SJSA1 (cell line): ENCODE data around the gene ARMC5. TPM values are rescaled to one million over a fixed set of nuclear protein-coding genes. Genes with fewer than 3 reads are reported as not detected.
A peak's percentile ranks its signal among the peaks of the same experiment; 100 is the strongest.
"Not testable (repeated sequence)": the region's sequence is repeated elsewhere in the genome, so short reads cannot be mapped to it uniquely, and the experiment has no call there.

Experiments used
- DNase-seq, 2 experiments: peaks; one replicate each; pipeline ENCODE4 v3.0.0-alpha.2; 2015 to 2020; ENCODE audit warnings: low spot score in 2 of 2, low read depth in 1 of 2
- H3K27ac ChIP-seq: fragments of 250-450 bp; sonication (Bioruptor Pico); 2 replicates; pipeline ENCODE4 v1.5.1; 2020; ENCODE audit warnings: mild to moderate bottlenecking, moderate library complexity
- H3K27me3 ChIP-seq: fragments of 250-450 bp; sonication (Bioruptor Pico); replicated peaks from 2 replicates; pipeline ENCODE4 v1.5.1; 2020; ENCODE audit warnings: mild to moderate bottlenecking, moderate library complexity
- H3K36me3 ChIP-seq: fragments of 250-450 bp; sonication (Bioruptor Pico); 2 replicates; pipeline ENCODE4 v1.5.1; 2020; ENCODE audit warnings: mild to moderate bottlenecking
- H3K4me1 ChIP-seq: fragments of 250-450 bp; sonication (Bioruptor Pico); replicated peaks from 2 replicates; pipeline ENCODE4 v1.6.1; 2021; ENCODE audit warnings: mild to moderate bottlenecking
- H3K4me3 ChIP-seq: fragments of 250-450 bp; sonication (Bioruptor Pico); 2 replicates; pipeline ENCODE4 v1.5.1; 2020; ENCODE audit warnings: mild to moderate bottlenecking
- H3K9me3 ChIP-seq: fragments of 250-450 bp; sonication (Bioruptor Pico); replicated peaks from 2 replicates; pipeline ENCODE4 v1.5.1; 2020; ENCODE audit warnings: mild to moderate bottlenecking
- total RNA-seq: library from RNA; depleted of rRNA; stranded (reverse); fragments of >200 nt; shearing (Covaris generic); gene quantifications from 2 replicates; pipeline ENCODE4 v1.2.3, GENCODE V29; 2014

ARMC5 gene
- total RNA-seq, 1 experiment from 2014 or later = 11.6 TPM

- Histone ChIP-seq H3K36me3 (no peaks in the 10 kb centered on the region), H3K4me3 (peak overlapping the region; percentile 53), H3K9me3 (no peaks in the 10 kb centered on the region), H3K27ac (no peak overlapping the region), H3K27me3 (peaks cover 3% of the 10 kb centered on the region; the same call in 1 of the 2 replicates), H3K4me1 (peaks cover 5% of the 10 kb centered on the region; the same call in 1 of the 2 replicates)
- DNase-seq = no peak
These were observed 17.3 kb upstream of the ARMC5 start for GRCh38 chr16:31441956-31442355.

- not testable (repeated sequence) for H3K27me3 ChIP-seq, H3K36me3 ChIP-seq
These were observed 13.4 kb upstream of the ARMC5 start for GRCh38 chr16:31445931-31446330.

GRCh38 chr16:31451201-31451600, 8.1 kb upstream of the ARMC5 start:
- H3K27ac ChIP-seq = no peak overlapping the region
- DNase-seq = no peak
- 0 out of 2 replicates have a peak, but pooled peaks cover 5% of the 10 kb centered on the region for H3K36me3 ChIP-seq

More at GRCh38 chr16:31445931-31446330, 13.4 kb upstream of the ARMC5 start:
- H3K4me3 ChIP-seq, H3K9me3 ChIP-seq, H3K27ac ChIP-seq, DNase-seq, H3K4me1 ChIP-seq: not testable (repeated sequence)

DNA sequence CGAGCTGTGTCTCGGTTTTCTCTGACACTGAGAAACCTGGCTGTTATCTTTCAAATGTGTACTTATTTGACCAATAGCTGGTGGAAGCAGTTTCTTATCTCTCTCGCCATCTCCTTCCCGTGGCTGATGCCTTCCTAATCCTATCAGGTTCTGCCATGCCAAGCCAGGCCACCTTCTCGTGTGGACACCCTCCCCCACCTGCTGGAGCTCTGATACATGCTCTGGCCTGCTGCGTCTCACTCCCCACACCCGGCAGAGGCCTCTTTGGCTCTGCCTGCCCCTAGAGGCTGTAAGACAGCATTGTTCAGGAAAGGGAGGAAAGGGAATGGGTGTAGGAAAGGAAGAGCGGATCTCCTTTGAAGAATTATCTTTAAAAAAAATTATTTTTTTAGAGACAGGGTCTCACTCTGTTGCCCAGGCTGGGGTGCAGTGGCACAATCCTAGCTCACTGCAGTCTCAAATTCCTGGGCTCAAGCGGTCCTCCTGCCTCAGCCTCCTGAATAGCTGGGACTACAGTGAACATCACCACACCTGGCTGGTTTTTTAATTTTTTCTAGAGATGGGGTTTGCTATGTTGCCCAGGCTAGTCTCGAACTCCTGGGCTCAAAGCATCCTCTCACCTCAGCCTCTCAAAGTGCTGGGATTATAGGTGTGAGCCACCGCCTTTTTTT, 7.5 kb upstream of the ARMC5 start:
- Histone ChIP-seq H3K4me3 (no peak overlapping the region), H3K27ac (peak overlapping the region; percentile 67), H3K36me3 (peaks cover 7% of the 10 kb centered on the region; the same call in 1 of the 2 replicates), H3K4me1 (peaks cover 23% of the 10 kb centered on the region), H3K27me3 (no peaks in the 10 kb centered on the region), H3K9me3 (no peaks in the 10 kb centered on the region)
- DNase-seq = peak; percentile 55 to 74

More at GRCh38 chr16:31451201-31451600, 8.1 kb upstream of the ARMC5 start:
- Histone ChIP-seq H3K27me3 (0 out of 2 replicates have a peak, but pooled peaks cover 2% of the 10 kb centered on the region), H3K9me3 (no peaks in the 10 kb centered on the region), H3K4me1 (peaks cover 23% of the 10 kb centered on the region), H3K4me3 (no peak overlapping the region)

DNA sequence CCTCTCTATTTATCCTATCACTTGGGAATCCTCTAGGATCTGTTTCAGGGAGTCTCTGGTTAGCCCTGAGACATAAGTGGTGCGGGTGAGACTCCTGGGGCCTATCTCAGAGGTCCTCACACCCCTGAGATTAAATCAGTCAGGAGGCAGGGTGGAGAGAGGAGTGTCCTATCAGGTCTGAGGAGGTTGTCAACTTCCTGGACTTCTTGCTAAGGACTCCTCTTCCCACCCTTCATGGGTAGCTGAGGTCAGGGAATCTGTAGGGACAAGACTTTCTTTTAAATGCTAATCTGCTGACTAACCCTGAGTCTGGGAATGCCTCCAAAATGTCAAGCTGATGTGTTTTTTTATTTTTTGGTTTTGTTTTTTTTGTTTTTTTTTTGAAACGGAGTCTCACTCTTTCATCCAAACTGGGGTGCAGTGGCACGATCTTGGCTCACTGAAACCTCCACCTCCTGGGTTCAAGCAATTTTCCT, 6.6 kb upstream of the ARMC5 start:
- Histone ChIP-seq H3K4me3 (no peak overlapping the region), H3K9me3 (no peaks in the 10 kb centered on the region), H3K4me1 (peaks cover 29% of the 10 kb centered on the region), H3K27me3 (no peaks in the 10 kb centered on the region), H3K36me3 (peaks cover 13% of the 10 kb centered on the region), H3K27ac (peak overlapping the region; percentile 67)
- peak; percentile 74 to 82 for DNase-seq

DNA sequence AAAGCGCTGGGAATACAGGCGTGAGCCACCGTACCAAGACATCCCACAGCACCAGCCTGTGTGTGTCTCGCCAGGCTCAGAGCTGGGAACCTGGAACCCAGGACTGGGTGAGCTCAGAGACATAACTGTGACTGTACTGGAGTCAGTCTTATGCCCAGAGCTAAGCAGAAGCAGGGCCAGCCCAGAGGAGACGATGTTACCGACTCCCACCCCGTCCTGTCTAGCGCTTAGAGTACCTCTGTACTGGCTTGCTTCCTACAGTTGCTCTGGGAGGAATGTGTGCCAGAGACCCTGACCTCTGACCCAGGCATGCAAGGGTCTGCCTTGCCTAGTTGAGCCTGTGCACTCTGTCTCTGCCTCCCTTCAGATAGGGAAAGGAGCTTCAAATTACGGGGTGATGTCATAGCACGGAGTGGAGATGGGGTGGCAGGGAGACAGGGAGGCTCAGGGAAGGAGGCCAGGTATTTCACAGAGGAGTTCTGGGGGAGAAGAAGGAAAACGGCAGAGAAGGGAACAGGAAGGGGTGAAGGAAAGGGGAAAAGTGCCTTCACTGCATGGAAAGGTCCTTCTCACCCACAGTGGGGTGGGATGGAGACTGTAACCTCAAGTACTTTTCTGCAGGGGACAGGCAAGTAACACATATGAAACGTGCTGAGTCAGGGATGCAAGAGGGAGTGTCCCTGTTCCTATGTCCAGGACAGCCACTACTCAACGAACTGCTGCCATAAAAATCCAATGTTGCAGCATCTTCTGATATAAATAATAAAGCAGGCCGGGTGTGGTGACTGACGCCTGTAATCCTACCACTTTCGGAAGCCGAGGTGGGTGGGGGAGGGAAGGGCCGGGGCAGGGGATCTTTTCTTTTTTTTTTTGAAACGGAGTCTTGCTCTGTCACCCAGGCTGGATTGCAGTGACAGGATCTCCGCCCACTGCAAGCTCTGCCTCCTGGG, 5.8 kb upstream of the ARMC5 start:
- no peak for DNase-seq
- Histone ChIP-seq H3K9me3 (no peaks in the 10 kb centered on the region), H3K4me3 (no peak overlapping the region), H3K27me3 (no peaks in the 10 kb centered on the region), H3K27ac (peak overlapping the region; percentile 67; the same call in 1 of the 2 replicates), H3K36me3 (peaks cover 14% of the 10 kb centered on the region), H3K4me1 (peaks cover 36% of the 10 kb centered on the region)

DNA sequence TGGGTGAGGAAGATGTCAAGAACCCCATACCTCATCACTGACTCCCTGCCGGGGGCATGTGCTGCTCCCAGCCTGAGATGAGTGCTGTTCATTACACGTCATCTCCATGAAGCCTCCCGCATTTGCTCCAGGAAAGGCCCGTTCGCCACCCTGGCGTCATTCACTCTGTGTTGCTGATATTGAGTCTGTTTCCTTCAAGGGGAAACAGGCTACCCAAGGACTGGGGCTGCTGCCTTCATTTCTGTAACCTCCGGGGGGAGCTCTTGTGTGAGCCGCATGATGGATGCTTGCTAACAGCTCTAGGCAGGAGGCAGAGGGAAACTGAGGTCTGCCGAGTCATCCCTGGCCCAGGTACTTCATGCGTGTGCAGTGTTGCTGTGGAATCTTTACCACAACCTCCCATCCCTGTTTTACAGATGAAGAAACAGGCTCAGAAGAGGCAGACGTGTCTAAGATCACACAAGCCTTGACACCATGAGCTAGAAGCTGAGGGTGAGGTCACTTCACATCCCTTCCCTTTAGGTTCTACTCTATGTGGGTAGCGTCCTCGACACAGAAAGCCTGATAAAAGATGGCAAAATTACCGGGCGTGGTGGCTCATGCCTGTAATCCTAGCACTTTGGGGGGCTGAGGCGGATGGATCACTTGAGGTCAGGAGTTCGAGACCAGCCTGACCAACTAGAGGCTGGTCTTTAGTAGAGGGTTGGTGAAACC, 3.5 kb upstream of the ARMC5 start:
- Histone ChIP-seq H3K4me1 (peaks cover 42% of the 10 kb centered on the region), H3K4me3 (no peak overlapping the region), H3K9me3 (no peaks in the 10 kb centered on the region), H3K27me3 (no peaks in the 10 kb centered on the region), H3K27ac (no peak overlapping the region), H3K36me3 (peaks cover 16% of the 10 kb centered on the region)
- DNase-seq = no peak

- DNase-seq = no peak
- Histone ChIP-seq H3K4me1 (peaks cover 37% of the 10 kb centered on the region), H3K36me3 (peaks cover 17% of the 10 kb centered on the region), H3K9me3 (no peaks in the 10 kb centered on the region), H3K27ac (no peak overlapping the region), H3K4me3 (no peak overlapping the region), H3K27me3 (no peaks in the 10 kb centered on the region)
These were observed 2.3 kb upstream of the ARMC5 start for GRCh38 chr16:31456988-31457360.

DNA sequence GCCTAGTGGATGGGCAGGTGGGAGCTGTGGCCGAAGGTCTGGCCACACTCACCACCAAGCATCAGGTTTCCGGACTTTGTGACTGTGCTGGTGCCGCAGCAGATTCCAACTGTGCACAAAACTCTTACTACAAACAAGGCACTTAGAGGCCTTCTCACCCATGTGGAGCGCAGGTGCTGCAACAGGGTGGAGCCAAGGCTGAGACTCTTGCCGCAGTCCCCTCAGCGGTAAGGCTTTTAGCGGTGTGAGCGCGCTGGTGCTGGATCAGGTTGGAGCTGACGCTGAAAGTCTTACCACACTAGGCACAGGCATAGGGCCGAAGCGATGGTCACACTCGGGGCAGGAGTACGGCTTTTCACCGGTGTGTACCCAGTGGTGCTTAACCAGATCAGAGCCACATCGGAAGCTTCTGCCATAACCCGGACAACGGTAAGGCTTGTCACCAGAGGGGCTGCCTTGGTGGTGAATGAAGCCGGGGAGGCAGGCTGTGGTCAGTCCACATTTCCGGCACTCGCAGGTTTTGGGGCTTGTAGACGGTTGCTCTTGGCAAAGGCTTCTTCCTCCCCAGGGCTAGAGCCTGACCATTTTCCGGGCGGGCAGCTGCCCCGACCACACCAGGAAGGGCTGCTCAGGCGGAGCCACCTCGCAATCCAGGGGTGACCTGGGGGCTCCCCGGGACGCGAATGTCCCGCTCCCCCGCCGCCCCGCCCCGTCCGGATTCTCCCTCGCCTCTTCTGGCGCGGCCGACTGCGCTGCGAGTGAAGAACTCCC, 1.0 kb upstream of the ARMC5 start:
- Histone ChIP-seq H3K27ac (peak overlapping the region; percentile 100), H3K9me3 (no peaks in the 10 kb centered on the region), H3K4me1 (peaks cover 24% of the 10 kb centered on the region), H3K27me3 (no peaks in the 10 kb centered on the region), H3K36me3 (peaks cover 23% of the 10 kb centered on the region), H3K4me3 (peak overlapping the region; percentile 84)
- DNase-seq = peak in 1 of 2 experiments; percentile 49

GRCh38 chr16:31459687-31460581, 633 bp downstream of the ARMC5 start:
- Histone ChIP-seq H3K27ac (peak overlapping the region; percentile 100), H3K4me1 (peaks cover 20% of the 10 kb centered on the region), H3K36me3 (peaks cover 25% of the 10 kb centered on the region), H3K27me3 (no peaks in the 10 kb centered on the region), H3K4me3 (peak overlapping the region; percentile 84), H3K9me3 (no peaks in the 10 kb centered on the region)
- peak; percentile 99 to 100 for DNase-seq

DNA sequence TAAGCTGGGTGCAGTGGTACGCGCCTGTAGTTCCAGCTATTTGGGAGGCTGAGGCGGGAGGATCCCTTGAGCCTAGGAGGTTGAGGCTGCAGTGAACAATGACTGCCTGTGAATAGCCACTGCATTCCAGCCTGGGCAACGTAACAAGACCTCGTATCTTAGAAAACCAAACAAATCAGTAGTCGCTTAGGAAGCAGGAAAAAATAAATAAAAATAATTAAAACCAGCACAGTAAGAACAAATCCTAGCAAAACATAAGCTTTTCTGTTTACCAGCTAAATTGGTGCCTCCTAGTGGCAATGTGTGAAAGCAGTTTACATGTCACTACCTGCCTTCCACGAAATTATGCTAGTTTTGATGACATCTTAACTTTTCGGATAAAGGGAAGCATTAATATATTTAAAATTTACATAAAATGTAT, 1.3 kb downstream of the ARMC5 start:
- peak; percentile 68 to 70 for DNase-seq
- Histone ChIP-seq H3K27me3 (no peaks in the 10 kb centered on the region), H3K4me1 (peaks cover 20% of the 10 kb centered on the region), H3K36me3 (peaks cover 30% of the 10 kb centered on the region), H3K4me3 (peak overlapping the region; percentile 84), H3K9me3 (no peaks in the 10 kb centered on the region), H3K27ac (peak overlapping the region; percentile 78)
